Measurements from ENCODE around the gene ZNF41. TPM values are rescaled to one million over a fixed set of nuclear protein-coding genes. Genes with fewer than 3 reads are reported as not detected.

The ZNF41 gene
- total RNA-seq, 1 donor from 2014 or later, result 4.9 TPM

- H3K4me3 ChIP-seq, result no peak overlapping the region
- TF ChIP-seq POLR2AphosphoS5 (IDR thresholded peaks at IDR 0.05; ENCODE audit: insufficient read depth in 1 of 2, low read depth in 1 of 2), result no peak
- TF ChIP-seq CTCF (IDR thresholded peaks at IDR 0.05), result no peak
- TF ChIP-seq POLR2A (IDR thresholded peaks at IDR 0.05), result no peak
- no peaks in the 10 kb centered on the region for H3K9me3 ChIP-seq
- no peaks in the 10 kb centered on the region for H3K36me3 ChIP-seq
- intact Hi-C loops (cut with DNase I), result no loop called here
- H3K4me1 ChIP-seq, result peaks cover 5% of the 10 kb centered on the region
- no peak overlapping the region for H3K27ac ChIP-seq
- DNase-seq (ENCODE audit: extremely low spot score in 2 of 2), result no peak
- no peaks in the 10 kb centered on the region for H3K27me3 ChIP-seq
Measured at GRCh38 chrX:47489507-47490275, 6.7 kb upstream of the ZNF41 start.

DNA sequence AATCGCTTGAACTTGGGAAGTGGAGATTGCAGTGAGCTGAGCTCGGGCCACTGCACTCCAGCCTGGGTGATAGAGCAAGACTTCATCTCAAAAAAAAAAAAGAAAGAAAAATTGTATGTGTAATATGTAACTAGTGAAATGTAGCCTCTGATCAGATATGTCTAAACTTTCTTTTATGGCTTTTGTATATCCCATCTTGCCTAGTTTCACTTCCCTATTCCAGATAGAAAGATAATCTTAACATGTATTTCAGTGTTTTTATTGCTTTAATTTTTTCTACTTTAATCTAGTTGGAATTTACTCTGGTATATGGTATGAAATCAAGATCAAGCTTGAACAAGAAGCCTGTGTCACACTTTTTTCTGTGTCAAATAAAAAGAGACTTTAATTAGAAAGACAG, 1.9 kb upstream of the ZNF41 start:
- Histone ChIP-seq H3K4me1 (peaks cover 5% of the 10 kb centered on the region), H3K36me3 (no peaks in the 10 kb centered on the region), H3K27ac (no peak overlapping the region), H3K27me3 (no peaks in the 10 kb centered on the region), H3K4me3 (no peak overlapping the region), H3K9me3 (no peaks in the 10 kb centered on the region)
- TF ChIP-seq POLR2AphosphoS5 (IDR thresholded peaks at IDR 0.05; ENCODE audit: insufficient read depth in 1 of 2, low read depth in 1 of 2), result no peak
- intact Hi-C loops (cut with DNase I), result no loop called here
- no peak for DNase-seq (ENCODE audit: extremely low spot score in 2 of 2)

GRCh38 chrX:47483306-47484268, 565 bp upstream of the ZNF41 start:
- H3K9me3 ChIP-seq, result no peaks in the 10 kb centered on the region
- peak overlapping the region; percentile 63 to 70 for H3K4me3 ChIP-seq
- peak overlapping the region; percentile 91 for H3K27ac ChIP-seq
- no peaks in the 10 kb centered on the region for H3K27me3 ChIP-seq
- intact Hi-C loops (cut with DNase I), result no loop called here
- no peaks in the 10 kb centered on the region for H3K36me3 ChIP-seq
- no peak for DNase-seq (ENCODE audit: extremely low spot score in 2 of 2)
- TF ChIP-seq POLR2AphosphoS5 (IDR thresholded peaks at IDR 0.05; ENCODE audit: insufficient read depth in 1 of 2, low read depth in 1 of 2), result no peak
- no peak for TF ChIP-seq POLR2A (IDR thresholded peaks at IDR 0.05)
- no peak for TF ChIP-seq CTCF (IDR thresholded peaks at IDR 0.05)
- H3K4me1 ChIP-seq, result peaks cover 5% of the 10 kb centered on the region

GRCh38 chrX:47482065-47482511, 934 bp downstream of the ZNF41 start:
- Histone ChIP-seq H3K4me3 (peak overlapping the region; percentile 63 to 70), H3K9me3 (no peaks in the 10 kb centered on the region), H3K4me1 (peaks cover 5% of the 10 kb centered on the region), H3K27ac (peak overlapping the region; percentile 91), H3K36me3 (no peaks in the 10 kb centered on the region), H3K27me3 (no peaks in the 10 kb centered on the region)
- DNase-seq (ENCODE audit: extremely low spot score in 2 of 2), result no peak
- intact Hi-C loops (cut with DNase I), result no loop called here
- TF ChIP-seq POLR2AphosphoS5 (IDR thresholded peaks at IDR 0.05; ENCODE audit: insufficient read depth in 1 of 2, low read depth in 1 of 2) (no peak), CTCF (IDR thresholded peaks at IDR 0.05) (no peak)

DNA sequence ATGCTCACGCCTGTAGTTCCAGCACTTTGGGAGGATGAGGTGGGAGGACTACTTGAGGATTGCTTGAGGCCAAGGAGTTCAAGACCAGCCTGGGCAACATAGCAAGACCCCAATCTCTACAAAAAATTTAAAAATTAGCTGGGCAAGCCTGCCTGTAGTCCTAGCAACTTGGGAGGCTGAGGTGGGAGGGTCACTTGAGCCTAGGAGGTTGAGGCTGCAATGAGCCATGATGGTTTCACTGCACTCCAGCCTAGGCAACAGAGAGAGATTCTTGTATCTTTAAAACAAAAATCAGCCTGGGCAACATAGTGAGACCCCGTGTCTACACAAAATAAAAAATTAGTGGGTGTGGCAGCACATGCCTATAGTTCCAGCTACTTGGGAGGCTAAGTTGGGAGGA, 1.9 kb downstream of the ZNF41 start:
- Histone ChIP-seq H3K4me1 (peaks cover 5% of the 10 kb centered on the region), H3K9me3 (no peaks in the 10 kb centered on the region), H3K36me3 (no peaks in the 10 kb centered on the region), H3K27me3 (no peaks in the 10 kb centered on the region), H3K27ac (no peak overlapping the region), H3K4me3 (no peak overlapping the region)
- intact Hi-C loops (cut with DNase I), result no loop called here
- TF ChIP-seq POLR2AphosphoS5 (IDR thresholded peaks at IDR 0.05; ENCODE audit: insufficient read depth in 1 of 2, low read depth in 1 of 2), result no peak
- no peak for TF ChIP-seq POLR2A (IDR thresholded peaks at IDR 0.05)
- TF ChIP-seq CTCF (IDR thresholded peaks at IDR 0.05), result no peak
- DNase-seq (ENCODE audit: extremely low spot score in 2 of 2), result no peak

Data from vagina (tissue), 2 donors.